ENCODE results near the gene MAGEB17.

MAGEB17 gene

DNA sequence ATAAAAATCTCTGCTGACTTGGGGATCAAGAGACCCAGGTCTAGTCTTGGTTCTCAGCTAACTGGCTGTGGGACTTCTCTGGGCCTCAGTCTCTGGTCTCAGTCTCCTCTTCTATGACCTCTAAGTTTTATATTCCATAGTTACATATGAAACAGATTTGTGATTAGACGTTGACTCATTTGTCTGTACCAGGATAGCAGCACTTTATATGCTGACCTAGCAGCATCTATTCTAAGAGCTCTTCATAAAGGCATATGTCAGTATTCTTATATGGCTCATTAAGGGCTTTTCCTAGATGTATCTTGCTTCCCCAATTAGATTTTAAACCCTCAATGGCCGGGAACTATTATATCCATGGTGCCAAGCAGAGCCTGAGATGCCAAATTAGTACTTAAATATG is 31.2 kb upstream of the MAGEB17 start:
- H3K4ac ChIP-seq (ENCODE audit: low read depth, low read length), result no peak overlapping the region
- no peak overlapping the region for H4K91ac ChIP-seq (ENCODE audit: low read depth, low read length)
- H3K14ac ChIP-seq (ENCODE audit: low read length), result no peak overlapping the region
- no peak overlapping the region for H2AK5ac ChIP-seq (ENCODE audit: low read length)
- H2BK5ac ChIP-seq (ENCODE audit: low read depth, low read length, poor library complexity), result no peak overlapping the region
- no peaks in the 10 kb centered on the region for H3K79me2 ChIP-seq (ENCODE audit: control insufficient read depth, insufficient read depth, low read length, poor library complexity)
- no peaks in the 10 kb centered on the region for H3K36me3 ChIP-seq (ENCODE audit: control insufficient read depth in 1 of 2, insufficient read depth in 2 of 2, low read length in 2 of 2)
- no peak overlapping the region for H3K4me2 ChIP-seq (ENCODE audit: low read length)
- H2AFZ ChIP-seq (ENCODE audit: insufficient read depth, low read length, poor library complexity), result no peak overlapping the region
- H3K18ac ChIP-seq (ENCODE audit: low read length), result no peak overlapping the region
- H3K9ac ChIP-seq (ENCODE audit: low read length), result no peak overlapping the region
- H4K8ac ChIP-seq (ENCODE audit: low read depth, low read length), result no peak overlapping the region
- no CpG with 5 or more reads among the region's 2 CpGs for WGBS (ENCODE audit: extremely low coverage, insufficient coverage, insufficient read length)
- no peaks in the 10 kb centered on the region for H3K79me1 ChIP-seq (ENCODE audit: low read length)
- no peak overlapping the region for H4K12ac ChIP-seq (ENCODE audit: low read depth, low read length)
- DNase-seq, result no peak
- H3K4me3 ChIP-seq (ENCODE audit: low read depth, low read length), result no peak overlapping the region
- no peaks in the 10 kb centered on the region for H3K9me3 ChIP-seq (ENCODE audit: insufficient read depth, low read depth, low read length)
- no peak overlapping the region for H3K27ac ChIP-seq (ENCODE audit: low read depth, low read length)
- no peaks in the 10 kb centered on the region for H3K4me1 ChIP-seq (ENCODE audit: control insufficient read depth in 1 of 2, insufficient read depth in 2 of 2, low read length in 2 of 2)
- no peaks in the 10 kb centered on the region for H3K27me3 ChIP-seq (ENCODE audit: insufficient read depth, low read length)
- no peak overlapping the region for H2BK120ac ChIP-seq (ENCODE audit: insufficient read depth, low read length, poor library complexity)
- peak overlapping the region; percentile 27 for H2BK12ac ChIP-seq (ENCODE audit: low read length)
- H3K23ac ChIP-seq (ENCODE audit: low read length), result no peak overlapping the region

DNA sequence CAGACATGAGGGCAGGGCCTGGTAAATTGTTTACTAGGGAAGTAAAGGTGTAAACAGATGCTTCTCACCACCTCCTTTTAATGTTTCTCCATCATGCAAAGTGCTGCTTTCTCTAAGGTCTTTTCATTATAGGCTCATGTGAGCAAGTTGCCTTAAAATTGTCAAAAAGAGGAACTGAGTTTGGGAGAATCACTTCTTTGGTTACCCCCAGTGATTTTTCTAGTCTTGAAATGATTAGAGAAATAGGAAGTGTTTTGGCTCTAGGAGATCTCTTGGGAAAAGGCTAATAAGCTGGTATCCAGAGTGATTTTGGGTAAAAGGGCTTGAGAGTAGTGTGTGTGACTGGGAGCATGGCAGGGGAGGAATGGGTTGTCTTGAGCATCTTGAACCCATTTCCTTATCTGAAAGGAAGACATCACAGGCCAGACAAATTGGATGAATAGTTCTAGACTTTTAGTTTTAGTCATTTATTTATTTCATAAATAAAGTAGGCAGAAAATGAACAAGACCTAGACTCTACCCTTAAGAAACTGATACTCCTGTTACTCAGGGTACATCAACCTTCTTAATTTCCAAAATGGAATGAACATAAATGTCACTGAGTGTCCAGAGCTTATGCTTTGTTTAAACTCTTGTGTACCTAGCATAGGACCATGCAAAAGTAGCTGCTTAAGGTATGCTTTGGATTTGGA is 29.7 kb upstream of the MAGEB17 start:
- Histone ChIP-seq H3K4ac (ENCODE audit: low read depth, low read length) (no peak overlapping the region), H4K8ac (ENCODE audit: low read depth, low read length) (no peak overlapping the region), H3K23ac (ENCODE audit: low read length) (no peak overlapping the region), H3K4me2 (ENCODE audit: low read length) (no peak overlapping the region), H2AK5ac (ENCODE audit: low read length) (no peak overlapping the region), H3K4me3 (ENCODE audit: low read depth, low read length) (no peak overlapping the region), H2AFZ (ENCODE audit: insufficient read depth, low read length, poor library complexity) (no peak overlapping the region), H3K14ac (ENCODE audit: low read length) (no peak overlapping the region), H3K9ac (ENCODE audit: low read length) (no peak overlapping the region), H2BK12ac (ENCODE audit: low read length) (no peak overlapping the region), H4K12ac (ENCODE audit: low read depth, low read length) (no peak overlapping the region), H4K91ac (ENCODE audit: low read depth, low read length) (no peak overlapping the region), H2BK5ac (ENCODE audit: low read depth, low read length, poor library complexity) (no peak overlapping the region), H2BK120ac (ENCODE audit: insufficient read depth, low read length, poor library complexity) (no peak overlapping the region), H3K79me2 (ENCODE audit: control insufficient read depth, insufficient read depth, low read length, poor library complexity) (no peaks in the 10 kb centered on the region), H3K18ac (ENCODE audit: low read length) (no peak overlapping the region), H3K79me1 (ENCODE audit: low read length) (no peaks in the 10 kb centered on the region), H3K27ac (ENCODE audit: low read depth, low read length) (no peak overlapping the region), H3K9me3 (ENCODE audit: insufficient read depth, low read depth, low read length) (no peaks in the 10 kb centered on the region), H3K4me1 (ENCODE audit: control insufficient read depth in 1 of 2, insufficient read depth in 2 of 2, low read length in 2 of 2) (no peaks in the 10 kb centered on the region), H3K36me3 (ENCODE audit: control insufficient read depth in 1 of 2, insufficient read depth in 2 of 2, low read length in 2 of 2) (no peaks in the 10 kb centered on the region), H3K27me3 (ENCODE audit: insufficient read depth, low read length) (no peaks in the 10 kb centered on the region)
- no peak for DNase-seq

DNA sequence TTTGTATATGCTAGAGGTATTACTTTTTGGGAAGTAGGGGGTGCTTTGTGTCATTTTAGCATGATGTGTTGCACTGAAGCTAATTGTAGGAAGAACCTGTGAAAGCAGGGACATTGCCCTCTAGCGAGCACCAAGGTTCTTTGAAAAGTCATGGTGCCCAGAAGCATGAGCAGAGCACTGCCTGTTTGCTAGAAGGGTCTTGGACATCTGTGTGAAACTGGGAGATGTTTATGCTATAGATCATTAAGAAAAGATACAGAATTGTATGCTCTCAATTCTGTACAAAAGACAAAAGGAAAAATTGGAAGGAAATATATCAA is 29.2 kb upstream of the MAGEB17 start:
- Histone ChIP-seq H2BK5ac (ENCODE audit: low read depth, low read length, poor library complexity) (no peak overlapping the region), H3K27ac (ENCODE audit: low read depth, low read length) (no peak overlapping the region), H3K9me3 (ENCODE audit: insufficient read depth, low read depth, low read length) (no peaks in the 10 kb centered on the region), H3K79me1 (ENCODE audit: low read length) (no peaks in the 10 kb centered on the region), H2BK120ac (ENCODE audit: insufficient read depth, low read length, poor library complexity) (no peak overlapping the region), H2BK12ac (ENCODE audit: low read length) (no peak overlapping the region), H3K4me3 (ENCODE audit: low read depth, low read length) (no peak overlapping the region), H3K36me3 (ENCODE audit: control insufficient read depth in 1 of 2, insufficient read depth in 2 of 2, low read length in 2 of 2) (no peaks in the 10 kb centered on the region), H3K23ac (ENCODE audit: low read length) (no peak overlapping the region), H3K4ac (ENCODE audit: low read depth, low read length) (no peak overlapping the region), H2AK5ac (ENCODE audit: low read length) (no peak overlapping the region), H3K4me2 (ENCODE audit: low read length) (no peak overlapping the region), H4K8ac (ENCODE audit: low read depth, low read length) (no peak overlapping the region), H3K9ac (ENCODE audit: low read length) (no peak overlapping the region), H3K4me1 (ENCODE audit: control insufficient read depth in 1 of 2, insufficient read depth in 2 of 2, low read length in 2 of 2) (no peaks in the 10 kb centered on the region), H4K12ac (ENCODE audit: low read depth, low read length) (no peak overlapping the region), H3K14ac (ENCODE audit: low read length) (no peak overlapping the region), H4K91ac (ENCODE audit: low read depth, low read length) (no peak overlapping the region), H3K27me3 (ENCODE audit: insufficient read depth, low read length) (no peaks in the 10 kb centered on the region), H3K79me2 (ENCODE audit: control insufficient read depth, insufficient read depth, low read length, poor library complexity) (no peaks in the 10 kb centered on the region), H3K18ac (ENCODE audit: low read length) (no peak overlapping the region), H2AFZ (ENCODE audit: insufficient read depth, low read length, poor library complexity) (no peak overlapping the region)
- DNase-seq, result no peak
- WGBS (ENCODE audit: extremely low coverage, insufficient coverage, insufficient read length), result no CpG with 5 or more reads among the region's 1 CpG

DNA sequence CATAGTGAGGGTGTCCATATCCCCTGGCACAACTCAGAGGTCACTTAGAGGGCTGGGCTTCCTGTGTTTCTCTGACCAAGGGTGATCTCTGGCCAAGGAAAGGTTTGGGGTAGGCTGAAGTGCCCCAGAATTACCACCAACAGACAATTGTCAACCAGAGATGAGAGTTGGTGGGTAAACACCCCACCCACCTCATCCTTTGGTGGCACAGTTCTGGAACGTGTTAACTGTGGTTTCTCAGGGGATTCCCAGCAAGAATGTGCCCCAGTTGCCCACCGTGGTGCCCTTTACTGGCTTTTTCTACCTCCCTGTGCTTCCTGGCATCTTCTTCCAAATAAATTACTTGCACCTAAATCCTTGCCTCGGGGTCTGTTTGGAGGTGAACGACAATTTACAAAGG is 26.8 kb upstream of the MAGEB17 start:
- DNase-seq, result no peak
- Histone ChIP-seq H3K18ac (ENCODE audit: low read length) (no peak overlapping the region), H3K36me3 (ENCODE audit: control insufficient read depth in 1 of 2, insufficient read depth in 2 of 2, low read length in 2 of 2) (no peaks in the 10 kb centered on the region), H3K79me2 (ENCODE audit: control insufficient read depth, insufficient read depth, low read length, poor library complexity) (no peaks in the 10 kb centered on the region), H4K91ac (ENCODE audit: low read depth, low read length) (no peak overlapping the region), H4K8ac (ENCODE audit: low read depth, low read length) (no peak overlapping the region), H3K27ac (ENCODE audit: low read depth, low read length) (no peak overlapping the region), H3K4me1 (ENCODE audit: control insufficient read depth in 1 of 2, insufficient read depth in 2 of 2, low read length in 2 of 2) (no peaks in the 10 kb centered on the region), H3K4me3 (ENCODE audit: low read depth, low read length) (no peak overlapping the region), H2AK5ac (ENCODE audit: low read length) (no peak overlapping the region), H2BK120ac (ENCODE audit: insufficient read depth, low read length, poor library complexity) (no peak overlapping the region), H2BK5ac (ENCODE audit: low read depth, low read length, poor library complexity) (no peak overlapping the region), H3K4ac (ENCODE audit: low read depth, low read length) (no peak overlapping the region), H3K23ac (ENCODE audit: low read length) (no peak overlapping the region), H3K27me3 (ENCODE audit: insufficient read depth, low read length) (no peaks in the 10 kb centered on the region), H3K9me3 (ENCODE audit: insufficient read depth, low read depth, low read length) (no peaks in the 10 kb centered on the region), H3K9ac (ENCODE audit: low read length) (no peak overlapping the region), H2BK12ac (ENCODE audit: low read length) (no peak overlapping the region), H2AFZ (ENCODE audit: insufficient read depth, low read length, poor library complexity) (no peak overlapping the region), H3K4me2 (ENCODE audit: low read length) (no peak overlapping the region), H4K12ac (ENCODE audit: low read depth, low read length) (no peak overlapping the region), H3K14ac (ENCODE audit: low read length) (no peak overlapping the region), H3K79me1 (ENCODE audit: low read length) (no peaks in the 10 kb centered on the region)
- WGBS (ENCODE audit: extremely low coverage, insufficient coverage, insufficient read length), result no CpG with 5 or more reads among the region's 4 CpGs
